ENCODE measurements around the gene ROCK2.

ROCK2 gene

DNA sequence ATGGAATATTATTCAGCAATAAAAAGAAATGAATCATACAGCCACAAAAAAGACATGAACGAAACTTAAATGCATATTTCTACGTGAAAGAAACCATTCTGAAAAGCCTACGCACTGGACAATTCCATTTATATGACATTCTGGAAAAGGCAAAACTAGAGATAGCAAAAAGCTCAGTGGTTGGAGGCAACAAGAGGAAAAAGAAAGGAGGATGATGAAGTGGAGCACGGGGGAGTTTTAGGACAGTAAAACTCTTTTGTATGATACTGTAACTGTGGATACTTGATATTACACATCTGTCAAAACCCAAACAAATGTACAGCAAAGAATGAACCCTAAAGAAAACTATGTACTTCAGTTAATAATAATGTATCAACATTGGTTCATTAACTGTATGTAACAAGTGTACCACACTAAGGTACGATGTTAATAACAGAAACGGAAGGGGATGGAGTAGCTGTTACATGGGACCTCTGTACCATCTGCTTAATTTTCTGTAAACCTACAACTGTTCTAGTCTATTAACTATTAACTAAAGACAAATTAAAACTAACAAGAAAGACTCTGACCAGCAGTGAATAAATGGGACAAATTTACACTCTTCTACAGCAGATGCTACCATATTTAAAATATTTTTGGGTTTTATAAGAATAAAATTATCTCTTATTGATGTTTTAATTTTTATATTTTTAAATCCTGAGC is 31.5 kb downstream of the ROCK2 start:
- no peak for DNase-seq (ENCODE audit: low read depth in 2 of 3, low spot score in 1 of 3)

DNA sequence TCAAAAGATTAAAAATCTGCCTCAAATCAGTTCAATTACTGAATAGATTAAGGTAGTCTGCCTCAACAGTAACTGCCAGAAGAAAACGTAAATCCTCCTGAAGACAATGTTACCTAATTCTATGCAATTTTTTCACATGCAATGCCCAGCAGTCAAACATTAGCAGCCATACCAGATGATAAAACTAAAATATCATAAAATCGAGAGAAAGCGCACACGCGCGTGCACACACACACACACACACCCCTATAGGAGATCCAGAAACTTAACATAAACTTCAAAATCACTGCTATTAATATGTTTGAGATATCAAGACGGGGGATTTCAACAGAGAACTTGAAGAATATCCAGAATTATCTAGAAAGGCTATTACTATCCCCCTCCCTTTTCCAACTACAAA is 32.9 kb downstream of the ROCK2 start:
- DNase-seq (ENCODE audit: low read depth in 2 of 3, low spot score in 1 of 3) = no peak

DNA sequence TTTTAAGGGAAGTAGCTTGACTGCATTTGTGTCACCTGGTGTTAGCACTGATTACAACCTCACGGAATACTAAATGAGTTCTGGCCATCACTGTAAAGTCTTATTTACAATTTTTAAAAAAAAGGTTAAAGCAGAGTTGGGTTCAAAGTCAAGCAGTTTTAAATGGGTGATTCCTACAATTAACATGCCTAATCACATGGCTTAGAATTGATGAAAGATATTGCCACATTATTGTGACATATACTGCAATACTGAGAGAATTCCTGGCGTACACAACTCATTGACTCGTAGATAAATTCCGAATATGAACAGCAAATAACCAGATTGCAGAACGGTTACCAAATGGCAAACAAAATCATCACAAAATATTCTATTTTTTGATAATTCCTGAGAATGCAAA is 34.2 kb downstream of the ROCK2 start:
- no peak for DNase-seq (ENCODE audit: low read depth in 2 of 3, low spot score in 1 of 3)

DNA sequence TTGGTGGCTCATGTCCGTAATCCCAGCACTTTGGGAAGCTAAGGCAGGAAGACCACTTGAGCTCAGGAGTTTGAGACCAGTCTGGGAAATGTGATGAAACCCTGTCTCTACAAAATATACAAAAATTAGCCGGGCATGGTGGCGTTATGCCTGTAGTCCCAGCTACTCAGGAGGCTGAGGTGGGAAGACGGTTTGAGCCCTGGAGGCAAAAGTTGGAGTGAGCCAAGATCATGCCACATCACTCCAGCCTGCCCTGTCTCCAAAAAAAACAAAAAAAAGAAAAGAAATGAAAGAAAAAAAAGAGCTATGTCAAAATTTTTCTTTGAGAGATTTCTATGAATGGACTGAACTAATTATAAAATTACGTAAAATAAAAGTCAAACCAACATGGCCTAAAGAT is 34.7 kb downstream of the ROCK2 start:
- DNase-seq (ENCODE audit: low read depth in 2 of 3, low spot score in 1 of 3) = no peak

DNA sequence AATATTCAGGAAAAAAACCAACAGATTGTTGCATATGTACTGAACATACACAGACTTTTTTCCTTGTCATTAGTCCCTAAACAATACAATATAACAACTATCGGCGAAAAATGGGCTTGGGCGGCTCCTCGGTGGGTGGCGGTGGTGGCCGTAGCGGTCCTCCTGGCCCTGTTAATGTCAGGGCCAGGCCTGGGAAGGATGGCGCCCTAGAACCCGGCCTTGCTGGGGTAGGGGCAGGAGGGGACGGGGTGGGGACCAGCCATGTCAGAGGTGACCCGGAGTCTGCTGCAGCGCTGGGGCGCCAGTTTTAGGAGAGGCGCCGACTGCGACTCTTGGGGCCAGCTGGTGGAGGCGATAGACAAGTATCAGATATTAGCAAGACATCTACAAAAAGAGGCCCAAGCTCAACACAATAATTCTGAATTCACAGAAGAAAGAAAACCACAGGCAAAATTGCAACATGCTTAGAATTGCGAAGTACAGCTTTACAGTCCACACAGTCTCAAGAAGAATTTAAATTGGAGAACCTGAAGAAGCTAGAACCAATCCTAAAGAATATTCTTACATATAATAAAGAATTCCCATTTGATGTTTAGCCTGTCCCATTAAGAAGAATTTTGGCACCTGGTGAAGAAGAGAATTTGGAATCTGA is 36.5 kb downstream of the ROCK2 start:
- no peak for DNase-seq (ENCODE audit: low read depth in 2 of 3, low spot score in 1 of 3)

DNA sequence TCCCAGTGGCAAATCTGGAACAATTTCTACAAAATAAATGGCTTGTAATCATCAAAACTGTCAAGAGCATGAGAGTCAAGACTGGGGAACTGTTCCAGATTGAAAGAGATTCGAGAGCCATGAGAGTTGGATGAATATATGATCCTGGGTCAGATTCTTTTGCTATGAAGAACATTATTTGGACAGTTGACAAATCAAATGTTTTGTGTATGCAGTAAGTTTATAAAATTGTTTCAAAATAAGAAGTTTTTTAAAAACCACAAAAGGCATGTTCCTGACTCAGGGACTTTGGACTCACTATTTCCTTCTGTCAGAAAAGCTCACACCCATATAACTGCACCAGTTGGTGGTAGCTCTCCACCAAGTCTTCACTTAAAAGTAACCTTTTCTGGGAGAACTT is 38.5 kb downstream of the ROCK2 start:
- DNase-seq (ENCODE audit: low read depth in 2 of 3, low spot score in 1 of 3) = no peak

DNA sequence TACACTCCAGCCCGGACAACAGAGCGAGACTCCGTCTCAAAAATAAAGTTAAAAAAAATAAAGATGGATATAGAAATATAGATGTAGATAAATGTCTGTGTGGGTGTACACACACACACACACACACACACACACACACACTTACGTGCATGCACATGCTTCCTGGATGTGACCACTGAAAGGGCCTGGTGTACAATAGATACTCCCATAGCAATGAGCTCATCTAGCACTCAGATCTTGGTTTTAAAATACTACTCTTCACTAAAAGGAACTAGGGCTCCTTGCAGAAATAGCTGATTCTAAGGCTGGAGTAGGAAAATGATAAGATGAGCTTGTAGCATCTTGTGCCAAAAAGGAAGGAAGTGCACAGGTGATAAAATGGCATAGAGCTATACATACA is 39.1 kb downstream of the ROCK2 start:
- no peak for DNase-seq (ENCODE audit: low read depth in 2 of 3, low spot score in 1 of 3)

DNA sequence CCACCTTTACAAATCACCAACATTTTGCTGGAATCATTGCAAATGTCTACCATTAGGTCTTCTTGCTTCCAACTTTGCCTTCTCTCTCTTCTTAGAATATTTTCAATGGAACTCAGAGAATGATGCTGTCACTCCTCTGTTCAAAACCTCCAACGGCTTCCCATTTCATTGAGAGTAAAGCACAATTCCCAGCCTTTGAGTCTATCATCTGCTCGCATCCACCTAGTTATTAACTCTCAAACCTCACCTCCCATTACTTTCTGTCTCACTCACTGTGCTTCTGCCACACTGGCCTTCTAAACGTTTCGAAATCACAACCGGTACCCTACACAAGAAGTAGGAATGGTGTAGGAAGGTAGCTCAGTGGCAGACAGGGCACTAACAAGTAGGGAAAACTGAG is 40.0 kb downstream of the ROCK2 start:
- no peak for DNase-seq (ENCODE audit: low read depth in 2 of 3, low spot score in 1 of 3)

DNA sequence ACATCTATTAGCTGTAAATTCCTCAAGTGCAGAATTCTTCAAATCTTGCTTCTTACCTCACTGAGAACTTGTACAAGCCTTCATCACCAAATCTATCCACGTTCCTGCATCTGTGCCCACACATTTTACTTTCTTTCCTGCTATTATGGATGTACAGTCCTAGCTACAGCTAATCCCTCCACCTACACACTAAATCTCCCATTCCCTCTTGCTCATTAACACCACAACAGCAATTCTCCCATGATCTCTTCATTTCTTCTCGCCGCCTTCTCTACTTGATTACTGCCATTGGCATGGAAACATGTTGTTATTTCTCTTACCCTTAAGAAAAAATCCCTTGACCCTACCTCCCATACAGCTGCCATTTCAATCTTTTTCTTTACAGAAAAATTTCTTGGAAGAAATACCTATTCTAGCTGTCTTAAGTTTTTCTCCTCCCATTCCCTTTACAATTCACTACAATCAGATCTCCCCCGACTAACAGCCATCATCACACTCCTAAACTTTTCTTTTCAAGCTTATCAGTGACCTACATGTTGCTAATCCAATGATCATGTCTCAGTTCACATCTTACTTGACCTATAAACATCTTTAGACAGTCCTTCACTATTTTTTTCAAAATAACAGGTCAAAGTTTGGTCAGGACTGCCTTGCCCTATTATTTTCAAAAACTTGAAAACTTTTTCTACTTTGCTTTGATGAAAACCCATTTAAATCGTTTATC is 41.0 kb downstream of the ROCK2 start:
- no peak for DNase-seq (ENCODE audit: low read depth in 2 of 3, low spot score in 1 of 3)

DNA sequence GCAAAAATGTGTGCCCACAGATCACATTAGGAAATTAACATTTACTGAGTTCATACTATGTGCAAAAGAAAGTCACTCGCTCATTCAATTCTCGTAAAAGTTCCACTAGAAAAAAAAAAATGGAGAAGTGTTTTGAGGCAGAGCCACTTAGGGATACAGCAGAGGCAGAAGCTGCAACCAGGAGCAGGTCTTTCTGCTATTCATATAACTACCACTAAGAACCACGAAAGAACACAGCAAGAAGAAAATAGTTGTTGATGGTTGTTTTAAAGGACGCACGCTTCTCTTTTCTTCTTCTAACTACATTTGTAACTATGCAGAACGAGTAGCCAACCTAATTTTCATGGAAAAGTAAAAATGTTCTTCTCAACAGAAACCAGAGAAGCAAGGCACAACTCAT is 45.0 kb downstream of the ROCK2 start:
- no peak for DNase-seq (ENCODE audit: low read depth in 2 of 3, low spot score in 1 of 3)

DNA sequence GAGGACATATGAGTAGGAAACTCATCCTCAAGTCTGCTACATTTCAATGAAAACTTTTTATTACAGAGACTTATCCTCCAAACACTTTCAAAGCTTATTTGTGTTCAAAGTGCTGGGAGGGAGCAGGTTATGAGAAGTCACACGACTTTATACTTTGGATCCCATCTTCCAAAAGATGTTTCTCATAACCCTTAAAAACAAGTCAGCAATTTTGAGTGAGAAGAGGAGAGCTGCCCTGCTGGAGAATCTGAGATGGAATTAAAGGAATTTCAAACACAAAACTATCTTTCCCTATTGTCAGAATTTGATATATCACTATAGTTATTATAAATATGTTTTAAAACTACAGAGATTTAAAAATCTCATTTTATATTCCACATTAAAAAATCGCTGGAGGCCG is 45.8 kb downstream of the ROCK2 start:
- no peak for DNase-seq (ENCODE audit: low read depth in 2 of 3, low spot score in 1 of 3)

DNA sequence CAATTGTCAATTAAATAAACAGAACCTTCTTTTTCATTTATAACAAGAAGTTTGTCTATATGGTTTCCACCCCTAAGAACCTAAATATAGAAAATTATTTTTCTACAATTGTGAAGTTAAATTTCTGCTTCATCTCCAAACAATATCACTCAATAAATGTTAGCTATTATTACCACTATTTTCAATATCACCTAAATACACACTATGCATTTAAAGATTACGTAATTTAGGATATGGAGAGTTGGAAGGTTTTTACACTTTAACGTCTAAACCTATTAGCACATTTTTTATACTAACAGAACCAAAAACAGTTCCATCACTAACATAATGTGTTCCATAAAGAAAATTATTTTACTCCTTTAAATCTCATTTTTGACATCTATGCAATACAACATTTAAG is 48.0 kb downstream of the ROCK2 start:
- no peak for DNase-seq (ENCODE audit: low read depth in 2 of 3, low spot score in 1 of 3)

DNA sequence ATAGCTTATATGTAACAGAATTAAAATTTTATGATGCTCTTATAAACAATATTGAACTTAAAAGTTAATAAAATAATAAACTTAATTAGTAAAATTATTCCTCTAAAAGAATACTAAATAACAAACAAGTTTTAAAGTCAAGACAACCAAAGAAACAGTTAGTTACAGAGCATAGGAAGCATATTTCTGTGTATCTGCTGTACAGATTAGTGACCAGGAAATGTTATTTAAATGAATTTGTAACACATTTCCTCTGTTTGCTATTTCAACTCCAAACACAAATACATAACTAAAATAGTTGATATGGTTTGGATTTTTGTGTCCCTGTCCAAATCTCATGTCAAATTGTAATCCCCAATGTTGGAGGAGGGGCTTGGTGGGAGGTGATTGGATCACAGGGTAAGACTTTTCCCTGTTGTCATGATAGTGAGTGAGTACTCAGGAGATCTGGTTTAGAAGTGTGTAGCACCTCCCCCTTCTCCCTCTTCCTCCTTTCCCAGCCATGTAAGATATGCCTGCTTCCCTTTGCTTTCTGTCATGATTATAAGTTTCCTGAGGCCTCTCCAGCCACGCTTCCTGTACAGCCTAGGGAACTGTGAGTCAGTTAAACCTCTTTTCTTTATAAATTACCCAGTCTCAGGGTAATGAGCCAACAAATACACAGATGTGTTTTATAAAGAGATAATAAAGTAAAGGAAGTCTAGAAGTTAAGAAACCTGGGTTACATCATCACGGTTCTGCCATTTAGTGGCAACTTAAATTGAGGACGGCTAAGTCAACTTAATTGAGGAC is 51.8 kb downstream of the ROCK2 start:
- no peak for DNase-seq (ENCODE audit: low read depth in 2 of 3, low spot score in 1 of 3)

DNA sequence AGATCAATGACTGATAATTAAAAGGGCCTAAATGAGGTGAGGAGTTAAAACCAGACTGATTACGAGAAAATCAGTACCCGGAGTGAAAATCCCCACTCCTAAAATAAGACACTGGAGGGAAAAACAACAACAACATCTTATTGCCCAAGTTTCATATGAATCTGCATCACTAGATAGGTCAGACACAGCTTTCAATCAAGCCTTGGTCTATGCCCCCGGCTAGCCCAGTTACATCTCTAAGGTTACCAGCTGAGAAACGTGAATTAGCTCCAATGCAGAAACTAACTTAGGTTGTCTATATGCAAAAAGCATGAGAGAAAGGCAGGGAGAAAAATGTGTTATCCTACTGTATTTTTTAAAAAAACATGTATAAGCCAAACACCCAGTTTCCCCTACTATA is 53.7 kb downstream of the ROCK2 start:
- DNase-seq (ENCODE audit: low read depth in 2 of 3, low spot score in 1 of 3) = no peak

DNA sequence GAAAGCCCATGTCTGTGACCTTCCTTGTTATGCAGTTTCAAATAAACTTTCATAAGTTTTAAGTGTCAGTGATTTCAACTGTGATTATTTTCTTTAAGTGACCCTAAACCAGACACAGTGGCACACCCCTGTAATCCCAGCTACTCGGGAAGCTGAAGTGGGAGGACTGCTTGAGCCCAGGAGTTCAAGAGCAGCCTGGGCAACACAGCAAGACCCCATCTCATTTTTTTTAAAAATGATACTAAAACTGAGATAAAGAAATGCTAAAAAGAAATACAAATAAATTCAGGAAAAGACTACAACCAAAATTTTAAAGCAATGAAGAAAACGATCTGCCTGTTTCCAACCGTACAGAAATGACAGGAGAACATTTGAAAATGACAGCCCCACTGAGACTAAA is 54.2 kb downstream of the ROCK2 start:
- no peak for DNase-seq (ENCODE audit: low read depth in 2 of 3, low spot score in 1 of 3)

DNA sequence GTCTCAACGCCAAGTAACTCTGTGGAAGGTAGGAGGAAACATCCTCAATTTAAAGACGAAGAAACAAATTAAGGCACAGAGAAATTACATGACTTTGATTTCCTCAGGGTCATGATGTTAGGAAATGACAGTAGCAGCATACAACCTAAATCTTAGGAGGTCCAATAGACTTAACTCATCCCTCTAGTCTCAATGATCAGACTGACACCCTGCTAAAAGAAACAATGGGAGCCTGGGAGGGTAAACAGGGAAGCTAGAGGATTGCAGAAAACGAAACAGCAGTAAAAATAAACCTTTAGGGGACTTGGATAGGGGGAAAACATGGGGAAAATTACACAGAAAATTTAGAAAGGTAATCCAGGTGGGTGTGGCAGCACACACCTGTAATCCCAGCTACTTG is 56.0 kb downstream of the ROCK2 start:
- no peak for DNase-seq (ENCODE audit: low read depth in 2 of 3, low spot score in 1 of 3)

DNA sequence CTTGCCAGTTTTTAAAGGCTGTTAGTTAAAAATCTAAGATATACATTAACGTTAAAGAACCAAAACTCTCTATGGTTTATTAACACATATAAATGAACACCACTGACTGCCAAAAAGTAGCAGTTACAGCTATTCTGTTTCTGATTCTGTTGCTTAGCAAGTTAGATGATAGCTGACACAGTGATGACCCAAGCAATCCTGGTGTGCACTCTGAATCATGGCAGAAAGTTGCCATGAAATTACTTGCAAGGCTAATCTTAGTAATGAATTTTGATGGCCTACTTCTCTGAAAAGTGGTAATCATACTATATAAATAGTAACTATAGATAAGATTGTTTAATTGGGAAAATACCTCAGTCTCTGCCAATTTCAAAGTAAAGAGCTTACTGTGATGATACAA is 57.7 kb downstream of the ROCK2 start:
- no peak for DNase-seq (ENCODE audit: low read depth in 2 of 3, low spot score in 1 of 3)

DNA sequence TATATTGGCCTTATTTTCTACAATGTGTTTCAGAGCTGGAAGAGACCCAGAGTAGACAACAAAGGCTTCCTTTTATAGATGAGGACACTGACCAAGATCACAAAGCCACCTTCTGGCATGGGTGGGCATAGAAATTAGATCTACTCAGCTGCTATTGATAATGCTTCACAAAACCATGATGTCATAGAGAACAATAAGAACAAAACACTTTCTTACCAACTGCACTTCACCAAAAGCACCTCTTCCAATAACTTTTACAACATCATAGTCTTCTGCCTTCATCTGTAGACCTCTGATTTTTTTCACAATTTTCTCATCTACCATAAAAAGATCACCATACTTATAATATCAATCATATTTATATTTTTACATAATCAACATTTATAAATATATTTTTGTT is 58.1 kb downstream of the ROCK2 start:
- no peak for DNase-seq (ENCODE audit: low read depth in 2 of 3, low spot score in 1 of 3)

DNA sequence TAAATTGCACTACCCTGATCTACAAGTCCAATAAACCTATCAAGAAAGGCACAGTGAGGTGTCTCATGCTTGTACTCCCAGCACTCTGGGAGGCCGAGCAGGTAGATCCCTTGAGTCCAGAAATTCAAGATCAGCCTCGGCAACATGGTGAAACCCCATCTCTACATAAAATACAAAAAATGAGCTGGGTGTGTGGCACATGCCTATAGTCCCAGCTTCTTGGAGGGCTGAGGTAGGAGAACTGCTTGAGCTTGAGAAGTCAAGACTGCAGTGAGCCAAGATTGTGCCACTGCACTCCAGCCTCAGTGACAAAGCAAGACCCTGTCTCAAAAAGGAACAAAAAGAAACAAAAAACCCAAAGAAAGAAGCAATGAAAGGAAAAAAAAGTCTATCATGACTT is 58.9 kb downstream of the ROCK2 start:
- DNase-seq (ENCODE audit: low read depth in 2 of 3, low spot score in 1 of 3) = no peak

DNA sequence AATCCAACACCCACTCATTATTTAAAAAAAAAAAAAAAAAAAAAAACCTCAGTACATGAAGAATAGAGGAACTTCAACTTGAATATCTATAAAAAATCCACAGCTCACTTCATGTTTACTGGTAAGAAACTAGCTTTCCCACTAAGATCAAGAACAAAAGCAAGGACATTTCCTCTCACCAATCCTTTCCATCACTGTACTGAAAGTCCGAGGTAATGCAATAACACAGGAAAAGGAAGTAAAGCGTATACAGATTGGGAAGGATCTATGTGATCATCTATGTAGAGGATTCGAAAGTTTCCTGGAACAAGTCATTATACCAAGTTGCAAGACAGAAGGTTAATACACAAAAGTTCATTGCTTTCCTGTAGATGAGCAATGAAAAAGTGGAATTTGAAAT is 63.2 kb downstream of the ROCK2 start:
- no peak for DNase-seq (ENCODE audit: low read depth in 2 of 3, low spot score in 1 of 3)

DNA sequence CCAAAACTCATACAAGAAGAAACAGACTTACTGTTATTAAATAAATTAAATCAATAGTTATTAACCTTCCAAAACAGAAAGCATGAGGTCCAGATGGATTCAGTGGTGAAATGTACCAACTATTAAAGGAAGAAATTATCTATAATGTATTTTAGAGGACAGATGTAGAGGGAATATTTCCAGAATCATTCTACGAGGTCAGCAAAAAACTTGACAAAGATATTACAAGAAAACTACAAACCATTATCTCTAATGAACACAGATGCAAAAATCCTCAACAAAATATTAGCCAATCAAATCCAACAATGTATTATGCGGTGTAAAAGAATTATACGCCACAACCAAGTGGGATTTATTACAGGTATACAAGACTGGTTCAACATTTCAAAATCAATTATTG is 63.7 kb downstream of the ROCK2 start:
- no peak for DNase-seq (ENCODE audit: low read depth in 2 of 3, low spot score in 1 of 3)

DNA sequence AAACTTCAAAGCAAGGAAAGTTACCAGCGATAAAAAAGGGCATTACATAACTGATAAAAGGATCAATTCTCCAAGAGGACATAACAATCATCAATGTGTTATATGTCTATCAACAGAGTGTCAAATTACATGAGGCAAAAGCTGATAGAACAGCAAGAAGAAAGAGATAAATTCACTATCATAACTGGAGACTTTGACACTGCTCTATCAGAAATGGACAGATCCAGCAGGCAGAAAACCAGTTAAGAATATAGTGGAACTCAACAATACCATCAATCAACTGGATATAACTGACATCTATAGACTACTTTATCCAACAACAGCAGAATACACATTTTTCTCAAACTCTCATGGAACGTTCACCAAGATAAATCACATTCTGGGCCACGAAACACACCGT is 65.0 kb downstream of the ROCK2 start:
- DNase-seq (ENCODE audit: low read depth in 2 of 3, low spot score in 1 of 3) = no peak

Data from stimulated activated CD4-positive, alpha-beta T cell treated with anti-CD3 and anti-CD28 coated beads, Interleukin-12 subunit alpha, Interleukin-12 subunit beta, amount 100 ng/mL, for 48 hours (primary cell).